H1 (cell line): ENCODE measurements around the gene TRPT1. TPM values are rescaled to one million over a fixed set of nuclear protein-coding genes. Genes with fewer than 3 reads are reported as not detected.

ENCODE experiments used
- CTCF ChIA-PET: fragments of 300-600 bp; sonication (Branson Sonifier 250); formaldehyde crosslinking; loops from one replicate; lab custom pipeline; 2021; ENCODE audit not compliant: partially characterized antibody; lab: Charles Lee
- POLR2A ChIA-PET: fragments of 300-600 bp; sonication (Branson Sonifier 250); formaldehyde crosslinking; loops from one replicate; lab custom pipeline; 2021; ENCODE audit warnings: inconsistent platforms; ENCODE audit not compliant: partially characterized antibody; lab: Charles Lee
- DNase-seq, 2 experiments: peaks; one replicate each; pipeline versions ENCODE4 v3.0.0 to v3.0.0-alpha.2; 2010 to 2022; ENCODE audit warnings: low spot score in 2 of 2, low read depth in 1 of 2, mixed read lengths in 1 of 2
- FAIRE-seq: peaks from 2 replicates; lab custom pipeline; 2011; peaks lifted over from hg19 to GRCh38; lab: Jason Lieb, UNC
- H2AFZ ChIP-seq: 2 replicates; pipeline ENCODE4 v1.8.1; 2012; ENCODE audit warnings: low read length, inconsistent platforms
- H2AK5ac ChIP-seq: 2 replicates; pipeline ENCODE4 v1.6.1; 2013; ENCODE audit warnings: low read depth, low read length
- H2BK120ac ChIP-seq: replicated peaks from 2 replicates; pipeline ENCODE3; 2013; ENCODE audit warnings: low read depth, low read length, inconsistent platforms
- H2BK12ac ChIP-seq: 2 replicates; pipeline ENCODE4 v1.6.1; 2013; ENCODE audit warnings: low read depth, low read length
- H2BK15ac ChIP-seq: 2 replicates; pipeline ENCODE4 v1.6.1; 2013; ENCODE audit warnings: low read length
- H2BK20ac ChIP-seq: 2 replicates; pipeline ENCODE4 v1.6.1; 2013; ENCODE audit warnings: low read length
- H2BK5ac ChIP-seq: 2 replicates; pipeline ENCODE4 v1.6.1; 2013; ENCODE audit warnings: low read depth, low read length
- H3K14ac ChIP-seq: 2 replicates; pipeline ENCODE4 v1.6.1; 2013; ENCODE audit warnings: inconsistent platforms; ENCODE audit not compliant: insufficient read length
- H3K18ac ChIP-seq: 2 replicates; pipeline ENCODE4 v1.6.1; 2013; ENCODE audit warnings: low read length; ENCODE audit errors: extremely low read depth
- H3K23ac ChIP-seq: 2 replicates; pipeline ENCODE4 v1.6.1; 2013; ENCODE audit warnings: inconsistent platforms; ENCODE audit not compliant: insufficient read length
- H3K23me2 ChIP-seq: 2 replicates; pipeline ENCODE4 v1.6.1; 2013; ENCODE audit warnings: low read depth, low read length
- H3K27ac ChIP-seq: 2 replicates; pipeline ENCODE4 v1.6.1; 2011; ENCODE audit warnings: low read depth, low read length, inconsistent platforms
- H3K27me3 ChIP-seq, 4 experiments: replicated peaks in 1 of 4; 1 replicate in 1 of 4; 2 replicates in 3 of 4; pipeline versions ENCODE4 v1.6.1 to v1.8.1; 2011 to 2013; ENCODE audit warnings: low read length in 3 of 4, mild to moderate bottlenecking in 3 of 4, inconsistent platforms in 2 of 4, mixed read lengths in 2 of 4, moderate library complexity in 1 of 4; ENCODE audit not compliant: control insufficient read depth in 3 of 4, insufficient read depth in 3 of 4; ENCODE audit errors: extremely low read depth in 1 of 4
- H3K36me3 ChIP-seq, 4 experiments: 2 replicates each; pipeline versions ENCODE4 v1.6.1 to v1.8.1; 2011 to 2013; ENCODE audit warnings: mild to moderate bottlenecking in 4 of 4, low read length in 3 of 4, moderate library complexity in 2 of 4, control low read depth in 1 of 4, inconsistent platforms in 1 of 4; ENCODE audit not compliant: insufficient read depth in 4 of 4, control insufficient read depth in 2 of 4
- H3K4ac ChIP-seq: replicated peaks from 2 replicates; pipeline ENCODE3; 2013; ENCODE audit warnings: low read length, low read depth, mixed read lengths, inconsistent platforms; ENCODE audit not compliant: insufficient read length
- H3K4me1 ChIP-seq, 4 experiments: replicated peaks in 1 of 4; 1 replicate in 1 of 4; 2 replicates in 3 of 4; pipeline versions ENCODE4 v1.6.1 to v1.8.1; 2011 to 2013; ENCODE audit warnings: low read length in 3 of 4, inconsistent platforms in 2 of 4, mixed read lengths in 1 of 4; ENCODE audit not compliant: insufficient read depth in 4 of 4, control insufficient read depth in 3 of 4
- H3K4me2 ChIP-seq, 2 experiments: 2 replicates each; pipeline versions ENCODE4 v1.6.1 to v1.8.1; 2011 to 2013; ENCODE audit warnings: low read depth in 2 of 2, low read length in 2 of 2, control low read depth in 1 of 2, inconsistent platforms in 1 of 2, mild to moderate bottlenecking in 1 of 2; ENCODE audit not compliant: insufficient read depth in 1 of 2
- H3K4me3 ChIP-seq, 4 experiments: fragments of 200-600, 300-600 bp in 1 of 4; sonication (generic), shearing (Covaris generic), sonication (Bioruptor Twin) in 1 of 4; 2 replicates each; pipeline versions ENCODE4 v1.5.1 to v1.8.1; 2011 to 2016; ENCODE audit warnings: low read length in 4 of 4, low read depth in 3 of 4, control low read depth in 2 of 4, inconsistent platforms in 2 of 4, mild to moderate bottlenecking in 2 of 4, mixed read lengths in 1 of 4, moderate library complexity in 1 of 4; ENCODE audit not compliant: insufficient read depth in 2 of 4; ENCODE audit errors: extremely low read depth in 1 of 4
- H3K56ac ChIP-seq: replicated peaks from 2 replicates; pipeline ENCODE3; 2013; ENCODE audit warnings: low read depth, mild to moderate bottlenecking, mixed read lengths, low read length, inconsistent platforms; ENCODE audit not compliant: insufficient read length
- H3K79me1 ChIP-seq: 2 replicates; pipeline ENCODE4 v1.6.1; 2013; ENCODE audit warnings: low read depth, low read length, control low read depth
- H3K79me2 ChIP-seq, 2 experiments: 2 replicates each; pipeline versions ENCODE4 v1.6.1 to v1.8.1; 2012 to 2013; ENCODE audit warnings: low read length in 2 of 2, mild to moderate bottlenecking in 2 of 2, inconsistent platforms in 1 of 2; ENCODE audit not compliant: insufficient read depth in 2 of 2, control insufficient read depth in 1 of 2
- H3K9ac ChIP-seq, 4 experiments: replicated peaks in 1 of 4; 1 replicate in 1 of 4; 2 replicates in 3 of 4; pipeline versions ENCODE4 v1.6.1 to v1.8.1; 2011 to 2013; ENCODE audit warnings: low read depth in 3 of 4, low read length in 3 of 4, control low read depth in 2 of 4, mild to moderate bottlenecking in 2 of 4, moderate library complexity in 2 of 4, inconsistent platforms in 1 of 4; ENCODE audit errors: extremely low read depth in 1 of 4
- H3K9me3 ChIP-seq, 2 experiments: 2 replicates each; pipeline versions ENCODE4 v1.6.1 to v1.8.1; 2012 to 2013; ENCODE audit warnings: mild to moderate bottlenecking in 2 of 2, moderate library complexity in 2 of 2, control low read depth in 1 of 2, inconsistent platforms in 1 of 2, low read depth in 1 of 2, low read length in 1 of 2, mixed read lengths in 1 of 2; ENCODE audit not compliant: insufficient read depth in 2 of 2
- H4K20me1 ChIP-seq, 2 experiments: replicated peaks in 1 of 2; 2 replicates each; pipeline versions ENCODE3 to v1.8.1; 2011 to 2013; ENCODE audit warnings: inconsistent platforms in 2 of 2, low read length in 2 of 2, mild to moderate bottlenecking in 1 of 2; ENCODE audit not compliant: insufficient read depth in 2 of 2, control insufficient read depth in 1 of 2
- H4K5ac ChIP-seq: 2 replicates; pipeline ENCODE4 v1.6.1; 2013; ENCODE audit warnings: low read length, low read depth, mixed read lengths, inconsistent platforms; ENCODE audit not compliant: insufficient read length
- H4K8ac ChIP-seq: 2 replicates; pipeline ENCODE4 v1.8.0; 2013; ENCODE audit warnings: mild to moderate bottlenecking, moderate library complexity, low read length, inconsistent platforms; ENCODE audit not compliant: insufficient read depth; ENCODE audit errors: extremely low read depth
- H4K91ac ChIP-seq: replicated peaks from 2 replicates; pipeline ENCODE3; 2013; ENCODE audit warnings: low read length, mixed read lengths, inconsistent platforms; ENCODE audit not compliant: insufficient read length
- BRCA1 ChIP-seq: IDR thresholded peaks from 2 replicates; pipeline ENCODE4 v1.6.1; 2012; ENCODE audit warnings: low read depth, low read length, improper control_type of control experiment
- CEBPB ChIP-seq: IDR thresholded peaks from 2 replicates; pipeline ENCODE4 v1.6.1; 2012; ENCODE audit warnings: low read depth, low read length
- EGR1 ChIP-seq: IDR thresholded peaks from 2 replicates; pipeline ENCODE4 v1.6.1; 2011; ENCODE audit warnings: low read depth, low read length, borderline replicate concordance
- GABPA ChIP-seq: IDR thresholded peaks from 2 replicates; pipeline ENCODE4 v1.6.1; 2011; ENCODE audit warnings: mild to moderate bottlenecking, low read length, moderate library complexity, borderline replicate concordance; ENCODE audit not compliant: insufficient read depth
- GTF2F1 ChIP-seq: IDR thresholded peaks from 2 replicates; pipeline ENCODE4 v1.6.1; 2012; ENCODE audit warnings: low read depth, low read length, improper control_type of control experiment, borderline replicate concordance
- HDAC6 ChIP-seq: IDR thresholded peaks from one replicate; pipeline ENCODE4 v1.7.1; 2012; ENCODE audit warnings: low read depth, mild to moderate bottlenecking, inconsistent platforms, low read length, moderate library complexity
- KDM5A ChIP-seq: fragments of 200-600 bp; IDR thresholded peaks from 2 replicates; pipeline ENCODE4 v1.7.1; 2012; ENCODE audit warnings: mild to moderate bottlenecking, low read length, inconsistent platforms, mixed read lengths
- RFX5 ChIP-seq: IDR thresholded peaks from 2 replicates; pipeline ENCODE4 v1.6.1; 2011; ENCODE audit warnings: low read depth, low read length, improper control_type of control experiment, borderline replicate concordance
- SIRT6 ChIP-seq: IDR thresholded peaks from one replicate; pipeline ENCODE4 v1.7.1; 2012; ENCODE audit warnings: low read length, inconsistent platforms
- SP4 ChIP-seq: IDR thresholded peaks from 2 replicates; pipeline ENCODE4 v1.6.1; 2012; ENCODE audit warnings: low read length, inconsistent platforms
- SRF ChIP-seq: IDR thresholded peaks from 2 replicates; pipeline ENCODE4 v1.6.1; 2011; ENCODE audit warnings: mild to moderate bottlenecking, low read depth, low read length, moderate library complexity
- TAF1 ChIP-seq: IDR thresholded peaks from 2 replicates; pipeline ENCODE4 v1.6.1; 2011; ENCODE audit warnings: mild to moderate bottlenecking, low read depth, low read length
- TBP ChIP-seq: IDR thresholded peaks from 2 replicates; pipeline ENCODE4 v1.6.1; 2011; ENCODE audit warnings: low read depth, low read length, improper control_type of control experiment
- WGBS, 2 experiments: shearing (Covaris generic) in 1 of 2; methylation state at CpG; one replicate each; pipeline versions ENCODE4 v1.1.6 to v1.1.7; 2013 to 2015; ENCODE audit warnings: low lambda C conversion rate in 2 of 2, mixed read lengths in 2 of 2, inconsistent platforms in 1 of 2, low coverage in 1 of 2, missing lambda C conversion rate in 1 of 2; ENCODE audit not compliant: insufficient replicate concordance in 2 of 2, insufficient coverage in 1 of 2, insufficient read length in 1 of 2; ENCODE audit errors: extremely low coverage in 1 of 2, missing lambda C conversion rate in 1 of 2; 5-methylcytosine and 5-hydroxymethylcytosine counted together
- polyA plus RNA-seq, 7 experiments: library from polyadenylated mRNA; depleted of rRNA in 3 of 7; stranded (reverse) in 5 of 7; unstranded in 2 of 7; fragments of >200 nt in 5 of 7; fragments of 200-250 nt in 2 of 7; gene quantifications; 1 replicate in 5 of 7; 2 replicates in 1 of 7; 4 replicates in 1 of 7; pipeline versions ENCODE4 v1.2.1 to v1.2.3, GENCODE V29; 2011 to 2013; ENCODE audit warnings: missing spikeins in 2 of 7, mixed read lengths in 2 of 7
- total RNA-seq: library from RNA; stranded (reverse); fragmentation: NEBNext Ultra II Directional; extraction: Animal tissue kit (Norgen Biotek cat#: 25700); gene quantifications from 2 replicates; pipeline ENCODE4 v1.2.1, GENCODE V29; 2021
- TF ChIP-seq, protein P1 (sequence below): IDR thresholded peaks from 2 replicates; pipeline ENCODE4 v1.6.1; 2011; ENCODE audit warnings: low read length, improper control_type of control experiment

Gene TRPT1
- total and polyA plus RNA-seq, 2 of the 8 experiments (the other 6 are each of a cell fraction or from before 2014, with no cell fraction given): 34.5 to 74.6 TPM

DNA sequence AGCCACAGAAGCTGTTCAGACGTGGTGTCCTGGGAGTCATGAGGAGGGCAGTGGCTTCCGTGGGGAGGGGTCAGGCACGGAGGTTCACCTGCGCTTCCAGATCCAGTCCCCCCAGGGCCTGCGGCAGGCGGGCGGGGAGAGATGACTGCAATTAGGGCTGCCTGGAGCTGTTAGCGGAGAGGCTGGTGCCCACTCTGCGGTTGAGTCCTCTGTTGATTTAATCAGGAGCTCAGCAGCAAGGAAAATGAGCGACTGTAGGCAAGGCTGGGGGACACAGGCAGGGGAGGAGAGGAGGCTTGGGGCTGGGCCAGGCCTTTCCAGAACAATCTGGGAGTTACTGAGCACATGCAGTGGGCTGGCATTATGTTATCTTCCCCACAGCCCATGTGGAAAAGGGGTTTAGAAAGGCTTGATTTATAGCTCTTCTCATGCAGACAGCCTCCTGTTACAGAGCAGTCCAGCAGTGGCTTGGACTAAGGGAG is 38.4 kb upstream of the TRPT1 start:
- Histone ChIP-seq H2BK12ac (no peak overlapping the region), H3K9me3 (no peaks in the 10 kb centered on the region), H2AFZ (no peak overlapping the region), H4K8ac (peak overlapping the region; percentile 71; the same call in 1 of the 2 replicates), H2AK5ac (no peak overlapping the region), H2BK15ac (no peak overlapping the region), H3K36me3 (peaks cover 17 to 66% (median 32%) of the 10 kb centered on the region in 4 experiments), H3K23ac (no peak overlapping the region), H3K9ac (no peak overlapping the region), H3K4ac (no peak overlapping the region), H3K27ac (no peak overlapping the region), H2BK120ac (no peak overlapping the region), H3K4me2 (no peak overlapping the region), H3K79me1 (no peaks in the 10 kb centered on the region), H4K5ac (no peak overlapping the region), H3K4me3 (no peak overlapping the region), H3K14ac (no peak overlapping the region), H4K20me1 (peaks cover 4 to 15% of the 10 kb centered on the region in 2 experiments), H2BK5ac (no peak overlapping the region), H3K79me2 (no peaks in the 10 kb centered on the region), H3K4me1 (peaks cover 0 to 11% (median 4%) of the 10 kb centered on the region in 4 experiments; a peak in 5 of 7 replicates), H3K56ac (no peak overlapping the region), H2BK20ac (no peak overlapping the region), H3K27me3 (no peaks in the 10 kb centered on the region), H3K23me2 (peaks cover 2% of the 10 kb centered on the region; the same call in 1 of the 2 replicates), H3K18ac (no peak overlapping the region), H4K91ac (no peak overlapping the region)
- ChIA-PET POLR2A (interaction anchor here (0.6 to 11.9 kb wide), 9 partner anchors 8 to 94 kb away, joined by 3 to 352 read pairs (median 4); partner anchors contain the start of genes FKBP2, PLCB3 and PPP1R14B), CTCF (interaction anchor here (0.6 to 8.5 kb wide), 9 partner anchors 8 to 91 kb away, joined by 3 to 102 read pairs (median 7); partner anchors contain the start of genes CATSPERZ, PLCB3 and PPP1R14B)
- FAIRE-seq: no peak
- DNase-seq: no peak
- 93% methylated on average over 10 of the region's 10 CpGs; no CpG with 5 or more reads in 1 of the 2 experiments for WGBS, 2 experiments
- TF ChIP-seq TAF1 (no peak), BRCA1 (no peak), KDM5A (no peak), SP4 (no peak), RFX5 (no peak), CEBPB (no peak), TBP (no peak), SIRT6 (no peak), GABPA (no peak), HDAC6 (no peak), SRF (no peak), EGR1 (no peak), GTF2F1 (no peak)
- TF ChIP-seq, protein P1, sequence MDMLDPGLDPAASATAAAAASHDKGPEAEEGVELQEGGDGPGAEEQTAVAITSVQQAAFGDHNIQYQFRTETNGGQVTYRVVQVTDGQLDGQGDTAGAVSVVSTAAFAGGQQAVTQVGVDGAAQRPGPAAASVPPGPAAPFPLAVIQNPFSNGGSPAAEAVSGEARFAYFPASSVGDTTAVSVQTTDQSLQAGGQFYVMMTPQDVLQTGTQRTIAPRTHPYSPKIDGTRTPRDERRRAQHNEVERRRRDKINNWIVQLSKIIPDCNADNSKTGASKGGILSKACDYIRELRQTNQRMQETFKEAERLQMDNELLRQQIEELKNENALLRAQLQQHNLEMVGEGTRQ: no peak
